K562 (cell line): ENCODE results near the gene UBXN10. TPM values are rescaled to one million over a fixed set of nuclear protein-coding genes. Genes with fewer than 3 reads are reported as not detected.
A peak's percentile ranks its signal among the peaks of the same experiment; 100 is the strongest.

Experiments used
- ARNT ChIP-seq, 2 experiments: fragments of 450-650 bp; IDR thresholded peaks; 2 replicates each; pipeline ENCODE4 v1.6.1; 2016; ENCODE audit warnings: mild to moderate bottlenecking in 1 of 2
- DLX4 ChIP-seq: fragments of 250-450 bp; sonication (Bioruptor Pico); IDR thresholded peaks from 2 replicates; pipeline ENCODE4 v1.6.1; 2021; ENCODE audit warnings: mild to moderate bottlenecking
- ELK1 ChIP-seq: sonication (generic); formaldehyde crosslinking; IDR thresholded peaks from 2 replicates; pipeline ENCODE4 v1.8.1; 2022; ENCODE audit warnings: missing genetic modification reagents
- ETV6 ChIP-seq, 3 experiments: fragments of 150-350 bp in 1 of 3; sonication (generic) in 1 of 3; formaldehyde crosslinking in 1 of 3; IDR thresholded peaks; 2 replicates each; pipeline versions ENCODE4 v1.6.1 to v1.8.0; 2014 to 2022; ENCODE audit warnings: borderline replicate concordance in 2 of 3, low read depth in 2 of 3, antibody characterized with exemption in 1 of 3, low read length in 1 of 3, mild to moderate bottlenecking in 1 of 3, missing genetic modification reagents in 1 of 3
- GABPA ChIP-seq: fragments of 200-800 bp; sonication (Bioruptor generic); conservative IDR thresholded peaks from 2 replicates; pipeline ENCODE4 v1.6.1; 2016; ENCODE audit warnings: low read depth, missing genetic modification characterization, missing compliant biosample characterization
- MYC ChIP-seq, 2 experiments: fragments of 250-450 bp in 1 of 2; sonication (Bioruptor Pico) in 1 of 2; IDR thresholded peaks; 2 replicates each; pipeline versions ENCODE4 v1.5.1 to v1.6.1; 2012 to 2021; ENCODE audit warnings: low read depth in 2 of 2, borderline replicate concordance in 1 of 2, improper control_type of control experiment in 1 of 2, low read length in 1 of 2, mild to moderate bottlenecking in 1 of 2, moderate library complexity in 1 of 2
- NFE2 ChIP-seq: IDR thresholded peaks from 2 replicates; pipeline ENCODE4 v1.6.1; 2014; ENCODE audit warnings: antibody characterized with exemption, low read depth
- PHTF2 ChIP-seq: fragments of 250-450 bp; sonication (Bioruptor Pico); IDR thresholded peaks from 2 replicates; pipeline ENCODE4 v1.5.0; 2021; ENCODE audit warnings: mild to moderate bottlenecking
- POLR2AphosphoS2 ChIP-seq: IDR thresholded peaks from 2 replicates; pipeline ENCODE4 v1.6.1; 2012; ENCODE audit warnings: low read length, improper control_type of control experiment
- RCOR1 ChIP-seq, 2 experiments: IDR thresholded peaks; 2 replicates each; pipeline ENCODE4 v1.6.1; 2012; ENCODE audit warnings: low read depth in 2 of 2, low read length in 2 of 2, borderline replicate concordance in 1 of 2, improper control_type of control experiment in 1 of 2
- ZBTB5 ChIP-seq: fragments of 450-650 bp; IDR thresholded peaks from 2 replicates; pipeline ENCODE4 v1.6.1; 2017; ENCODE audit warnings: antibody characterized with exemption
- ZNF197 ChIP-seq: fragments of 200-800 bp; sonication (Bioruptor generic); IDR thresholded peaks from 2 replicates; pipeline ENCODE4 v1.6.1; 2016; ENCODE audit warnings: low read depth, missing genetic modification characterization, missing compliant biosample characterization
- ZNF24 ChIP-seq: fragments of 450-650 bp; IDR thresholded peaks from 2 replicates; pipeline ENCODE4 v1.6.1; 2016
- polyA plus RNA-seq, 8 experiments: library from polyadenylated mRNA; depleted of rRNA in 4 of 8; stranded (reverse) in 5 of 8; unstranded in 3 of 8; fragments of >200 nt; fragmentation: Nextera tagmentation in 2 of 8; fragmentation: Illumina TruSeq in 1 of 8; extraction: Ambion mirVana in 2 of 8; extraction: Trizol in 1 of 8; gene quantifications; 2 replicates each; pipeline versions ENCODE4 v1.2.1 to v1.2.3, GENCODE V29; 2011 to 2014; ENCODE audit warnings: inconsistent platforms in 1 of 8, missing spikeins in 1 of 8
- total RNA-seq, 7 experiments: library from RNA; depleted of rRNA in 6 of 7; stranded (reverse); fragments of >200 nt in 6 of 7; fragmentation: Illumina TruSeq in 2 of 7; extraction: Trizol in 2 of 7; gene quantifications; 2 replicates each; pipeline versions ENCODE4 v1.2.1 to v1.2.3, GENCODE V29; 2011 to 2021; ENCODE audit warnings: low replicate concordance in 1 of 7
- TF ChIP-seq, protein P1 (sequence below): fragments of 450-650 bp; IDR thresholded peaks from 2 replicates; pipeline ENCODE4 v1.6.1; 2018; ENCODE audit not compliant: partially characterized antibody
- TF ChIP-seq, protein P2 (sequence below): fragments of 450-650 bp; formaldehyde crosslinking; IDR thresholded peaks from 2 replicates; pipeline ENCODE4 v1.4.0; 2020; ENCODE audit warnings: mild to moderate bottlenecking, moderate library complexity

Gene UBXN10
- total and polyA plus RNA-seq, 9 of the 15 experiments (the other 6 are each of a cell fraction or from before 2014, with no cell fraction given), result 10.7 to 17.7 (median 13.6) TPM

DNA sequence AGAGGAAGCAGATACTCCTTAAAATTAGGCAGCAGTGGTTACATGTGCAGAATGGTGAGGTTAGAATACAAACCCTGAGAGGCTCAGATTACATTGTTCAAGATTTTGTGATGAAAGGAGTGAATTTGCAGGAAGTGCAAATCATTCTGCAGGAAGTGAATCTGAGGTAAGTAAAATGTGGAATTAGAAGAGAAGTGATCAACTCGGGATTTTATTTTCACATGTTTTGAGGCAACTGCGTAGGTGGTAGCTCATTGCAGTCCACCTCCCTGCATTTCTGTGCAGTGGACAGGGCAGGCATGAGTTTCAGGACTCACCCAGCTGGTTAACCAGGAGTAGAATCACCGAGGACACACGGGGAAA, 2.5 kb downstream of the UBXN10 start (continued):
- TF ChIP-seq, protein P1, sequence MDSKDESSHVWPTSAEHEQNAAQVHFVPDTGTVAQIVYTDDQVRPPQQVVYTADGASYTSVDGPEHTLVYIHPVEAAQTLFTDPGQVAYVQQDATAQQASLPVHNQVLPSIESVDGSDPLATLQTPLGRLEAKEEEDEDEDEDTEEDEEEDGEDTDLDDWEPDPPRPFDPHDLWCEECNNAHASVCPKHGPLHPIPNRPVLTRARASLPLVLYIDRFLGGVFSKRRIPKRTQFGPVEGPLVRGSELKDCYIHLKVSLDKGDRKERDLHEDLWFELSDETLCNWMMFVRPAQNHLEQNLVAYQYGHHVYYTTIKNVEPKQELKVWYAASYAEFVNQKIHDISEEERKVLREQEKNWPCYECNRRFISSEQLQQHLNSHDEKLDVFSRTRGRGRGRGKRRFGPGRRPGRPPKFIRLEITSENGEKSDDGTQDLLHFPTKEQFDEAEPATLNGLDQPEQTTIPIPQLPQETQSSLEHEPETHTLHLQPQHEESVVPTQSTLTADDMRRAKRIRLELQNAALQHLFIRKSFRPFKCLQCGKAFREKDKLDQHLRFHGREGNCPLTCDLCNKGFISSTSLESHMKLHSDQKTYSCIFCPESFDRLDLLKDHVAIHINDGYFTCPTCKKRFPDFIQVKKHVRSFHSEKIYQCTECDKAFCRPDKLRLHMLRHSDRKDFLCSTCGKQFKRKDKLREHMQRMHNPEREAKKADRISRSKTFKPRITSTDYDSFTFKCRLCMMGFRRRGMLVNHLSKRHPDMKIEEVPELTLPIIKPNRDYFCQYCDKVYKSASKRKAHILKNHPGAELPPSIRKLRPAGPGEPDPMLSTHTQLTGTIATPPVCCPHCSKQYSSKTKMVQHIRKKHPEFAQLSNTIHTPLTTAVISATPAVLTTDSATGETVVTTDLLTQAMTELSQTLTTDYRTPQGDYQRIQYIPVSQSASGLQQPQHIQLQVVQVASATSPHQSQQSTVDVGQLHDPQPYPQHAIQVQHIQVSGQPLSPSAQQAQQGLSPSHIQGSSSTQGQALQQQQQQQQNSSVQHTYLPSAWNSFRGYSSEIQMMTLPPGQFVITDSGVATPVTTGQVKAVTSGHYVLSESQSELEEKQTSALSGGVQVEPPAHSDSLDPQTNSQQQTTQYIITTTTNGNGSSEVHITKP, result peak; percentile 2
- TF ChIP-seq ELK1 (no peak), PHTF2 (CRISPR knock-in tag) (no peak), ARNT (IDR thresholded peaks at IDR 0.05) (no peak), ZNF197 (no peak), NFE2 (peak; percentile 51), ZNF24 (no peak), POLR2AphosphoS2 (no peak), ETV6 (IDR thresholded peaks at IDR 0.05; ENCODE audit: borderline replicate concordance in 1 of 2, low read depth in 2 of 2, low read length in 1 of 2) (peak in 1 of 2 experiments; percentile 58; a peak in 2 of 4 replicates), ETV6 (CRISPR knock-in tag; IDR thresholded peaks at IDR 0.05; ENCODE audit: borderline replicate concordance) (no peak), ZBTB5 (no peak), RCOR1 (IDR thresholded peaks at IDR 0.05; ENCODE audit: borderline replicate concordance in 1 of 2, low read depth in 2 of 2, low read length in 2 of 2) (peak in 1 of 2 experiments; percentile 71; a peak in 2 of 4 replicates), DLX4 (no peak), MYC (IDR thresholded peaks at IDR 0.05; ENCODE audit: low read depth, low read length) (0 out of 2 replicates have a peak, but pooled peaks have one; percentile 5), MYC (CRISPR knock-in tag; IDR thresholded peaks at IDR 0.05; ENCODE audit: borderline replicate concordance, low read depth) (no peak), GABPA (tag) (peak; percentile 55; the same call in 1 of the 2 replicates)
- TF ChIP-seq, protein P2, sequence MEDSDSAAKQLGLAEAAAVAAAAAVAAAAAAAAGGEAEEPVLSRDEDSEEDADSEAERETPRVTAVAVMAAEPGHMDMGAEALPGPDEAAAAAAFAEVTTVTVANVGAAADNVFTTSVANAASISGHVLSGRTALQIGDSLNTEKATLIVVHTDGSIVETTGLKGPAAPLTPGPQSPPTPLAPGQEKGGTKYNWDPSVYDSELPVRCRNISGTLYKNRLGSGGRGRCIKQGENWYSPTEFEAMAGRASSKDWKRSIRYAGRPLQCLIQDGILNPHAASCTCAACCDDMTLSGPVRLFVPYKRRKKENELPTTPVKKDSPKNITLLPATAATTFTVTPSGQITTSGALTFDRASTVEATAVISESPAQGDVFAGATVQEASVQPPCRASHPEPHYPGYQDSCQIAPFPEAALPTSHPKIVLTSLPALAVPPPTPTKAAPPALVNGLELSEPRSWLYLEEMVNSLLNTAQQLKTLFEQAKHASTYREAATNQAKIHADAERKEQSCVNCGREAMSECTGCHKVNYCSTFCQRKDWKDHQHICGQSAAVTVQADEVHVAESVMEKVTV (CRISPR knock-in tag), result 0 out of 2 replicates have a peak, but pooled peaks have one; percentile 24
